ENCODE measurements around the gene TAGLN2. TPM values are rescaled to one million over a fixed set of nuclear protein-coding genes. Genes with fewer than 3 reads are reported as not detected.
A peak's percentile ranks its signal among the peaks of the same experiment; 100 is the strongest.
"Not testable (repeated sequence)": the region's sequence is repeated elsewhere in the genome, so short reads cannot be mapped to it uniquely, and the experiment has no call there.

TAGLN2 gene
- total RNA-seq, 1 donor from 2014 or later: 442 TPM

DNA sequence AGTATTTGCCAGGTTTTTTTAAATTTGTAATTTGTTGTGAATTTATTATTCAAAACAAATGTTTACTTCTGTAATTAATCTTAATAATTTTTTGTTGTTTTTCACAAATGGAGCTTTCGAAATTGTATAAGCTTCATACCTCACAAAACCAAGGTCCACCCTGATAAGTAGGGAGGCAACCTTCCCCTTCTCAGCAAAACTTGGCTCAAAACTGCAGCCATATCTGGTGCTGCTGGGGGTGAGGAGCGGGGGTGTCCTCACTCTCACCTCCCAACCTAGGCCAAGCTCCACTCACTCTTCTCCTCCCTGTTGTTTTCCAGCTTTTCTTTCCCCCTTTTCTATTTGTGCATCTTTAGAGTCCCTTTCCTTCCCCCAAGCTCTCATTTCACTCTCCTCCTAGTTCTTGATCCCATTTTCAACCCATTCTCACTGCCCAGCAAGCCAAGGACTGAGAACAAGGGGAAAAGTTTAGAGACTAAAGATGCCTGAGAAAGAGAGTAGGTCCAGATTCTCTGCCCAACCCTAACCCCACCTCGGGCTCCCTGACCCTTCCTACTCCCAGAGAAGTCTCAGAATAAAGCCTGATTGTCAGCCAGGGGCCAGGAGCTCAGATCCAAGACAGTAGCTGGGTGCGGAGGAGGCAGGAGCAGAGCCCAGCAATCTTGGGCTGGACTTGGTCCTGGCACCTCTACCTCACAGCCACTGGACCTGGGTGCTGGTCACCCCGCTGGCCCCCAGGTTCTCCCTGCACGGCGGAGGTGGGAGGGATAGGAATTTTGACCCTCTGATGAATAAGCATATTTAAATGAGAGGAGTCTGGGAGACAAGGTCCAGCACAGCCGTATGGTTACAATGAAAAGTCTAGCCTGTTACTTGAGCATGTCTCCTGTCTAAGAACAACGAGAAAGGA lies 17.0 kb downstream of the TAGLN2 start:
- intact Hi-C loops (cut with micrococcal nuclease): no loop called here
- no peak overlapping the region for H3K27ac Mint-ChIP-seq
- no peak overlapping the region for H3K4me3 Mint-ChIP-seq

DNA sequence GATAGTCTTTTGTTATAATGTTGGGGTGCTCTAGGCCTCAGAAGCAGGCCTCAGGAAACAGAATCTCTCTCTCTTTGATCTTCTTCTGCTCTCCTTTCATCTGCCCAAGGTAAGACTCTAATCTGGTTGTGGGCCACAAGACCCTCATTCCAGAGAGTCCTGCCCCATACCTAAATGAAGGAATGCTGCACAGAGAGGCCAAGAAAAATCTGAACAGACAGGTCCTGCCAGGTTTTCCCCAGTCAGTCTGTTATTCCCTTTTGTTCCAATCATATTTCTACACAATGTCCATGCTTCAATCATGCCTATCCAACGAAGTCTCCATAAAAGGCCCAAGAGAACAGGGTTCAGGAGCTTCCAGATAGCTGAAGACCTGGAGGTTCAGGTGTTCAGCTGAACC lies 18.3 kb downstream of the TAGLN2 start:
- DNase-seq (ENCODE audit: low spot score): no peak
- peaks cover 6% of the 10 kb centered on the region for H3K27me3 Mint-ChIP-seq (ENCODE audit: insufficient read depth)

More for the DNA sequence above, 17.0 kb downstream of the TAGLN2 start:
- Mint-ChIP-seq H3K27me3 (ENCODE audit: insufficient read depth) (peaks cover 5% of the 10 kb centered on the region), H3K36me3 (ENCODE audit: low read depth) (peaks cover 5% of the 10 kb centered on the region), H3K9me3 (no peaks in the 10 kb centered on the region), H3K4me1 (ENCODE audit: low read depth) (peaks cover 41% of the 10 kb centered on the region)
- DNase-seq (ENCODE audit: low spot score): no peak

DNA sequence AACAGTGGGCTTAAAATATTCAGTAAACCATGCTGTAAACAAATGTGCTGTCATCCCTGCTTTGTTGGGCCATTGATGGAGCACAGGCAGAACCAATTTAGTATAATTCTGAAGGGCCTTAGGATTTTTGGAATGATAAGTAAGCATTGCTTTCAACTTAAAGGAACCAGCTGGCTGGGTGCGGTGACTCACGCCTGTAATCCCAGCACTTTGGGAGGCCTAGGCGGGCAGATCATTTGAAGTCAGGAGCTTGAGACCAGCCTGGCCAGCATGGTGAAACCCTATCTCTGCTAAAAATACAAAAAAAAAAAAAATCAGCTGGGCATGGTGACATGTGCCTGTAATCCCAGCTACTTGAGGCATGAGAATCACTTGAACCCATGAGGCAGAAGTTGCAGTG lies 21.3 kb downstream of the TAGLN2 start:
- DNase-seq (ENCODE audit: low spot score); H3K4me3 Mint-ChIP-seq; intact Hi-C loops (cut with micrococcal nuclease); H3K4me1 Mint-ChIP-seq (ENCODE audit: low read depth); H3K36me3 Mint-ChIP-seq (ENCODE audit: low read depth); H3K27me3 Mint-ChIP-seq (ENCODE audit: insufficient read depth); H3K9me3 Mint-ChIP-seq; H3K27ac Mint-ChIP-seq: not testable (repeated sequence)

More for the DNA sequence above, 18.3 kb downstream of the TAGLN2 start:
- Mint-ChIP-seq H3K4me1 (ENCODE audit: low read depth) (peaks cover 28% of the 10 kb centered on the region), H3K4me3 (no peak overlapping the region), H3K27ac (no peak overlapping the region), H3K9me3 (no peaks in the 10 kb centered on the region), H3K36me3 (ENCODE audit: low read depth) (peaks cover 2% of the 10 kb centered on the region)
- intact Hi-C loops (cut with micrococcal nuclease): no loop called here

DNA sequence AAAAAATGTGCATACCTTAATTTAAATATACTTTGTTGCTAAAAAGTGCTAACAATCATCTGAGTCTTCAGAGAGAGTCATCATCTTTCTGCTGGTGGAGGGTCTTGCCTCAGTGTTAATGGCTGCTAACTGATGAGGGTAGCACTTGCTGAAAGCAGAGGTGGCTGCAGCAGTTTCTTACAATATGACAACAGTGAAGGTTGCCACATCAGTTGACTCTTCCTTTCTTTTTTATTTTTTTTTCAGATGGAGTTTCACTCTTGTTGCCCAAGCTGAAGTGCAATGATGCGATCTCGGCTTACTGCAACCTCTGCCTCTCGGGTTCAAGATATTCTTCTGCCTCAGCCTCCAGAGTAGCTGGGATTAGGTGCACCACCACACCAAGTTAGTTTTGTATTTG lies 22.8 kb downstream of the TAGLN2 start:
- intact Hi-C loops (cut with micrococcal nuclease): no loop called here
- Mint-ChIP-seq H3K27me3 (ENCODE audit: insufficient read depth) (peaks cover 8% of the 10 kb centered on the region), H3K9me3 (no peaks in the 10 kb centered on the region), H3K36me3 (ENCODE audit: low read depth) (peaks cover 2% of the 10 kb centered on the region), H3K27ac (no peak overlapping the region), H3K4me1 (ENCODE audit: low read depth) (peaks cover 9% of the 10 kb centered on the region), H3K4me3 (no peak overlapping the region)
- DNase-seq (ENCODE audit: low spot score): no peak

DNA sequence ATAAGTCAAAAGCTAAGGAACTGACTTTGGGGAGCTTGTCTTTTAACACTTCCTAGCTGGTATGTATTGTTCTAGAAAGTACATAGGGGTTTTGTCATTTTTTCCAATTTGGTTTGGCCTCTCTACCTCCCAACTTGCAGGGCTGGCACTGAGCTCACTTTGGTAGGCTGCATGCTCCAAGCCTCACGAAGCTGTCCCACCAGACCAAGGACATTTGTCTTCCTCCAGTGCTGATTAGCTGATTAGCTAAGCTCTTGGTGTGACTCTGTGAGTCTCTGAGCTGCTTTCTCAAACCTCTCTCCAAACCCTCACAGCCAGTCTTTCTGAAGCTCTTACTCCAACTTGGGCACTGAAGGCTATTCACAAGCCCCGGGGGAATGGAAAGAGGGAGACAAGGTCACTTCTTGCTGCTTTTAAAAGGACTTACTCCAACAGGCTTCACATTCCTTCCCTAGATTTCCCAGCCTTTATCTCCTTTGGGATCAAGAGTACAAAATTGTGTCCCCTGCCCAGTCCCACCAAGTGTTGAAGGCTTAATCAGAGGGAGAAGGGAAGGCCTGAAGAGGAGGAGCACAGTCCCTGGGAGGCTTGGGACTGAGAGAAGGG lies 24.4 kb downstream of the TAGLN2 start:
- H3K4me3 Mint-ChIP-seq: no peak overlapping the region
- peaks cover 9% of the 10 kb centered on the region for H3K4me1 Mint-ChIP-seq (ENCODE audit: low read depth)

DNA sequence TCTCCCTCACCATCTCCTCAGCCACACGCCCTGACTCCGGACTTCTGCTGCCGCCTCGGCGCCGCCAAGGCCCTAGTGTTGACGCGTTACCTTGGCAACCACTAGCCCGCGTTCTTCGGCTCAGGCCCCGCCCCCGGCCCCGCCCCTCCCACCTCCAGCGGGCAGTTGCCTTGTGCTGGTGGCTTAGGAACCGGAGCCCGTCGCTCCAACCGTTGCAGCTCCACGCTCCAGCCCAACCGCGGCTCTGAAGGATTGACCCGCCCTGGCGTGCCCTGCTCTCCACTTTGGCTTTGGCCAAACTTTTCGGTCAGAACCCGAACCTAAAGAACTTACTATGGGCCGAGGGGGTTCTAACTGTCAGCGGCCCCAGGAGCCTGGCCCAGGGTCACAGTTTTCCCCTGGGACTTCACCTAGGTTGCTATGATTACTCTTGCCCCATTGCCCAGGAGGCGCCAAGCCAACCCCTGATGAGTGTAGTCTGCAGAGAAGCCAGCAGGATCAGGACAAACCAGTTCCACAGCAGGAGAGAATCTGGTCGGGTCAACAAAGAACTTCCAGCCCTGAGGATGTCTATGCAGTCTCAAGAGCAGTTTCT lies 25.1 kb downstream of the TAGLN2 start, which contains the start of gene CFAP45:
CFAP45 (minus strand) TSS at position 80 of the 595 bp plus-strand sequence; CDS start at position 13, 67 bp downstream.
- no peak for DNase-seq (ENCODE audit: low spot score)
- Mint-ChIP-seq H3K27ac (peak within 1 kb of the TSS; percentile 55), H3K4me1 (ENCODE audit: low read depth) (peaks cover 9% of the 10 kb centered on the region), H3K27me3 (ENCODE audit: insufficient read depth) (peaks cover 16% of the 10 kb centered on the region), H3K36me3 (ENCODE audit: low read depth) (no peaks in the 10 kb centered on the region), H3K9me3 (no peaks in the 10 kb centered on the region), H3K4me3 (no peak within 1 kb of the TSS)
- intact Hi-C loops (cut with micrococcal nuclease): no loop called here

More for the DNA sequence above, 24.4 kb downstream of the TAGLN2 start:
- no peak for DNase-seq (ENCODE audit: low spot score)
- H3K27me3 Mint-ChIP-seq (ENCODE audit: insufficient read depth): peaks cover 14% of the 10 kb centered on the region
- no peak overlapping the region for H3K27ac Mint-ChIP-seq
- no peaks in the 10 kb centered on the region for H3K36me3 Mint-ChIP-seq (ENCODE audit: low read depth)
- intact Hi-C loops (cut with micrococcal nuclease): no loop called here
- no peaks in the 10 kb centered on the region for H3K9me3 Mint-ChIP-seq

DNA sequence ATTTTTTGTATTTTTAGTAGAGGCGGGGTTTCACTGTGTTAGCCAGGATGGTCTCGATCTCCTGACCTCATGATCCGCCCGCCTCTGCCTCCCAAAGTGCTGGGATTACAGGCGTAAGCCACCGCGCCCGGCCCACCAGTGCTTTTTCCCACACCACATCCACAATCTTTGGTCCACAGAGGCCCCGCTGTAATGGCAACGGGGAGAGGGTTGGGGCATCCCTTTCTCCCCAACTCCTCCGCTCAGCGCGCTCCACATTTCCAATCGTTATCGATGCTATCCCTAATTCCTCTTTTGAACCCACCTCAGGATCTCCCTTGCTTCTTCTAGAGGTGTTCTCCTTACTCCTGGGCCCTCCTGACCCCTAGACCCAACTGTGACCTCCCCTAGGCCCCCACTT lies 25.7 kb downstream of the TAGLN2 start:
- intact Hi-C loops (cut with micrococcal nuclease); H3K36me3 Mint-ChIP-seq (ENCODE audit: low read depth); H3K4me1 Mint-ChIP-seq (ENCODE audit: low read depth); DNase-seq (ENCODE audit: low spot score); H3K4me3 Mint-ChIP-seq; H3K9me3 Mint-ChIP-seq: not testable (repeated sequence)
- Mint-ChIP-seq H3K27me3 (ENCODE audit: insufficient read depth) (peaks cover 19% of the 10 kb centered on the region), H3K27ac (peak overlapping the region; percentile 55)

DNA sequence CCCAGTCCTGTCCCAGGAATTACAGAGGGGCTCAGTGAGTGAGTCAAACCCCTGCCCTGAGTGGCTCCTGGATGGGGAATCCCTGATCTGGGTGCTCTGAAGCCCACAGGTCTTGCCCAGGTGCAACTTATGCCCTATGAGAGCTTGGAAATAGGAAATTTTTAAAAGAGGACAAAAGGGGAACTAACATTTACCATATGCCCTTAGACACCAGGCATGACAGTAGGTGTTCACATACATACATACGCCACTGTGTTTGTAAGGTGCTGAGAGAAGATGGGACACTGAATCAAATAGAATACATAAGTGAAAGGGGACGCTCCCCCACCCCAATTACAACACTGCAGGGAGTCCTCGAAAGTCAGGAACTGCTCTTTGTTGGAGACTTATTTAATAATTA lies 26.8 kb downstream of the TAGLN2 start:
- Mint-ChIP-seq H3K36me3 (ENCODE audit: low read depth) (no peaks in the 10 kb centered on the region), H3K4me3 (no peak overlapping the region), H3K27me3 (ENCODE audit: insufficient read depth) (peaks cover 17% of the 10 kb centered on the region), H3K4me1 (ENCODE audit: low read depth) (peaks cover 9% of the 10 kb centered on the region), H3K9me3 (no peaks in the 10 kb centered on the region), H3K27ac (no peak overlapping the region)
- intact Hi-C loops (cut with micrococcal nuclease): no loop called here
- no peak for DNase-seq (ENCODE audit: low spot score)

DNA sequence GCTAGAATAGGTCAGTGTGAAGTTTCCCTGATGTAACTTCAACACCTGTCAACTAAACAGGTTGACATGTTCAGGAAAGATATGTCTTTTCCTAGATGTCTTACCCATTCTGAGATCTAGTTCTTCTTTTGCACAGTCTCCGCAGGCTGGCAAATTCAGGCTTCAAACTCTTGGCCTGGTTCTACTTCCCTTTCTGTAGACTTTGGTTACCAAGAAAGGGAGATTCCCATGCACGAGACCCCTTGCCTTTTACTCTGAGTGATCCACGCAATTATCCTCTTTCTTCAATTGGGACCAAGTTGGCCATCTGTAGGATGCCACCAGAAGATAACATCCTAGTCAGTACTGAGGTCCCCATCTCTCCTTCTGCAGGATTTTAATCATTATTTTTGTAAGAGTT lies 27.3 kb downstream of the TAGLN2 start:
- no peaks in the 10 kb centered on the region for H3K36me3 Mint-ChIP-seq (ENCODE audit: low read depth)
- H3K27me3 Mint-ChIP-seq (ENCODE audit: insufficient read depth): peaks cover 15% of the 10 kb centered on the region
- intact Hi-C loops (cut with micrococcal nuclease): no loop called here

DNA sequence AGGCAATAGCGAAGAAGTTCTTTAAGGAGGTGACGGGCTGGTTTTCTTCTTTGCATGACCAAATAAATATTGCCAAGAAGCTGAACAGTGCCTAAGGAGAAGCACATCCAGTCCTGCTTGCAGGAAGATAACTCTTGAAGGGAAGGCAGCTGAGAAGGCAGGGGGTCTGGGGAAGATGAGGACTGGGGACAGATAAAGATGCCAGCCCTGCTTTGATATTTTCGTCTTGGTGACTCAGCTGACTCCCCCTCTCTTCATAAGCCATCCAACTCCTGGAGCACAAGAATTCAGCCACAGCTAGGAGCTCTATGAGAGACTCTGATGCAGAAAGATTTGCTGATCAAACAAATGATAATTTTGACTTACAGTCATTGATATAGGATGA lies 28.8 kb downstream of the TAGLN2 start:
- Mint-ChIP-seq H3K4me1 (ENCODE audit: low read depth) (peaks cover 11% of the 10 kb centered on the region), H3K4me3 (no peak overlapping the region), H3K27me3 (ENCODE audit: insufficient read depth) (peaks cover 15% of the 10 kb centered on the region), H3K9me3 (no peaks in the 10 kb centered on the region), H3K36me3 (ENCODE audit: low read depth) (no peaks in the 10 kb centered on the region), H3K27ac (no peak overlapping the region)
- intact Hi-C loops (cut with micrococcal nuclease): no loop called here
- no peak for DNase-seq (ENCODE audit: low spot score)

More for the DNA sequence above, 27.3 kb downstream of the TAGLN2 start:
- H3K27ac Mint-ChIP-seq: no peak overlapping the region
- no peak for DNase-seq (ENCODE audit: low spot score)
- no peak overlapping the region for H3K4me3 Mint-ChIP-seq
- H3K9me3 Mint-ChIP-seq: no peaks in the 10 kb centered on the region
- peaks cover 9% of the 10 kb centered on the region for H3K4me1 Mint-ChIP-seq (ENCODE audit: low read depth)

DNA sequence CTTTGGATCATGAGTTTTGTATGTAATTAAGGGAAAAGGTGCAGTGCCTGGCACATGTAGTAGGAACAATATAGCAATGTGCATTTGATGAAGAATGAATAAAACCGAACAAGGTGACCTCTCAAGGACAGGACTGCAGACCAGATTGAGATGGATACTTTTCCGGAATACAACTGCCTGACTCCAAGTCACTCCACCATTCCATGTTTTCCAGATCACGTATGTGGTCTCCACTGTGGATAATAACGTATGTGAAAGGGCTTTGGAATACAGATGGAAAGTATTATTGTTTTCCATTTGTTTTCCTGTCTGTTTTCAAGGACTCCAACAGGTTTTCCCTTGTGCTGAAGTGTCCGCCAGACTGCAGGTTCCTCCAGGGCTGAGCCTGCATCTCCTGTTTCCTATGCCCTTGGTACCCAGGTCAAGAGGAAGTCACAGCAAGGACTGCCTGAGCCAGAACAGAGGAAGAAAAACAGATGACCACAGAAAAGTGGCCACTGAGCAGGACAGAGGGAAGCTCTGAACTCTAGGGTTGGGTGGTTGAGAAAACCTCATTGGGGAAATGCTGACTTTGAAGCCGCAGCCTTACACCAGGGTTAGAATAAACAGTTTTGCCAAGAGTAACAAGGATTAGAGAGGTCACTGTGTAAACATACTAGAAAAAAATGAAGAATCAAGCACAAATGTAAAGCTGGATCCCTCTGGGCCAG lies 29.3 kb downstream of the TAGLN2 start:
- H3K4me1 Mint-ChIP-seq (ENCODE audit: low read depth): peaks cover 13% of the 10 kb centered on the region
- H3K27ac Mint-ChIP-seq: no peak overlapping the region
- no peaks in the 10 kb centered on the region for H3K36me3 Mint-ChIP-seq (ENCODE audit: low read depth)
- peaks cover 15% of the 10 kb centered on the region for H3K27me3 Mint-ChIP-seq (ENCODE audit: insufficient read depth)
- H3K9me3 Mint-ChIP-seq: no peaks in the 10 kb centered on the region
- H3K4me3 Mint-ChIP-seq: no peak overlapping the region
- intact Hi-C loops (cut with micrococcal nuclease): no loop called here
- DNase-seq (ENCODE audit: low spot score): no peak

DNA sequence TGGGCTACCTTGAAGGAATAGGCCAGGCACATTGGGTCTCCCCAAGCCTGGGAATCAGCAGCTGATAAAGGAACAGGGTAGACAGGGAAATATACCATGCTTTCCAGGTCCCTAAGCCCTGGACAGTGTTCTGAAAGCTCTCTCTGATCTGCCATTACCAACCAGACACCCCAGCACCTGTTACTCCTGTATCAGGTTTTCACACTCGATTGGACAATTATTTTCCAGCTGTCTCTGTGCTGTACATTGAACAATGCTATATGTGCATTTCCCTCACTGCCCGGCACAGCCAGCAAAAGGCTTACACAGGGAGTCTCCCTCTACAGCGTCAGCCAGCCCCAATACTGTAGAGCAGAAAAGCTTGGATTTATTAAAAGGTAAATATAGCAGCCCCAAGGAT lies 30.0 kb downstream of the TAGLN2 start:
- no peak for DNase-seq (ENCODE audit: low spot score)
- Mint-ChIP-seq H3K4me1 (ENCODE audit: low read depth) (peaks cover 7% of the 10 kb centered on the region), H3K36me3 (ENCODE audit: low read depth) (no peaks in the 10 kb centered on the region), H3K4me3 (no peak overlapping the region), H3K9me3 (no peaks in the 10 kb centered on the region), H3K27ac (no peak overlapping the region), H3K27me3 (ENCODE audit: insufficient read depth) (peaks cover 15% of the 10 kb centered on the region)
- intact Hi-C loops (cut with micrococcal nuclease): no loop called here

Measured in activated T-helper 1 cell treated with anti-CD3 and anti-CD28 coated beads, Interleukin-12 subunit alpha, Interleukin-12 subunit beta, Interleukin-2, Interleukin-4 antibody, amounts not matched to agents 30 ng/mL and 10 ng/mL and 1 ng/mL, durations not matched to agents 14 hours and 24 hours and 36 hours (primary cell).